GM13976 (cell line): Measurements from ENCODE around the gene IL1RAPL2.

Experiments
- DNase-seq: peaks from one replicate; pipeline ENCODE4 v3.0.0; 2012; ENCODE audit warnings: low spot score
- CTCF ChIP-seq: IDR thresholded peaks from 2 replicates; pipeline ENCODE4 v1.5.1; 2012; ENCODE audit warnings: borderline replicate concordance, mild to moderate bottlenecking; ENCODE audit not compliant: insufficient read depth; ENCODE audit errors: extremely low read depth, missing control alignments, control extremely low read depth
- in situ Hi-C: fragments of 300-500 bp; cut with MboI; formaldehyde crosslinking; loops from one replicate; pipeline ENCODE4 v1.12.0; 2022; ENCODE audit warnings: low sequenced_read_pairs, mixed read lengths, inconsistent platforms; ENCODE audit not compliant: unreplicated experiment

The IL1RAPL2 gene

DNA sequence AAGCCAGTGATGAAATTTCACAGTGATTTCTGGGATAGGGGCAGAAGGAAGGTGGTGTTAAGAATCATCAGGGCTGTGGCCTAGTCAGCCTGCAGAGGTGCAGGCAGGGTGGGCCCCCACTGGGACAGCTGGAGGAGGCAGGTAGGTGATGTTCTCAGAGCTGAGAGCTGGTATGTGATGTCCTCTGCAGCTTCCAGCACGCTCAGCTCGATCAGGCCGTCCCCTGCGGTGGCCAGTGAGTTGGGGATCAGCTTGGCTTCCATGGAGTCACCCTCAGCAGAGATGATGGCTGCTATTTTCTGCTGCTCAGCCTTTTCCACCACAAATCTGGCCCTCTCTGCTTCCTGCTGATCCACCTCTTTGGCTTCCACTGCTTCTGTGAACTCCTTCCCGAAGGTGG, 81.1 kb downstream of the IL1RAPL2 start:
- in situ Hi-C loops = no loop called here
- no peak for TF ChIP-seq CTCF
- DNase-seq = no peak

GRCh38 chrX:104659005-104659744, 93.2 kb downstream of the IL1RAPL2 start:
- no peak for DNase-seq
- no peak for TF ChIP-seq CTCF
- in situ Hi-C loops = no loop called here

DNA sequence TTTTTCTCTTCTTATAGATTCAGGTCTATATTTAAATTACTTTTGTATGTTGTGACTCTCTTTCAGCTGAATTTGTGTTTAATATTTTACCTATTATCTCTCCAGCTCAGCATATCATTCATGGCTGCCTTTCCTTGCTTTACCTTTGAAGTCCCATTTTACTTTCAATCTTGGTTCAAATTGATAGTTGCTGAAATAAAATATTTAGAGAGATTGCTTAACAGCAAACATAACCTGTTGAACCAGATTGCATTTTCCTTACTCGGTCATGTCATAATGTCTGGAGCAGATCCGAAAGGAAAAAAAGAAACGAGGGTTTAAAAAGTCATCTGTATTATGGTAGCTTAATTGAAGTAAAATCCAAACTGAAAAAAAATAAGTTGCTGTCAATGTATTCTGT, 94.1 kb downstream of the IL1RAPL2 start:
- in situ Hi-C loops = no loop called here
- TF ChIP-seq CTCF = no peak
- no peak for DNase-seq

DNA sequence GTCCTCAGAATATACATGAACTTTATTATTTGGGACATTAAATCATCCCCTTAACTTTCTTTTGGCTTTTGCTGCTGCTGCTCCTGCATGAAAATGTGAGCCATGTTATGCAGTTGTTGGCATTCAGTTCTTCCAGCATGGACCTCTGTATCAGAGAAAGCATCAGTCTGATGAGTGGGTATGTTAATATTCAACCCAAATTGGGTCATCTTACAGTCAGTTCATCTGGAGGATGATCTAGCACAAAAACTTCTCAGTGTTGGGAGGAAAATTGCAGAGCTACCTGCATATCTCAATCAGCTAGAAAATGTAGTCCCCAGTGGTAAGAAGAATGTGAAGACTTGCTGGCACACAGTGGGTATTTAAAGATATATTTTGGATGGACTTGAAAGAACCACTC, 96.7 kb downstream of the IL1RAPL2 start:
- TF ChIP-seq CTCF = no peak
- no peak for DNase-seq
- in situ Hi-C loops = no loop called here

GRCh38 chrX:104665691-104666090, 99.7 kb downstream of the IL1RAPL2 start:
- in situ Hi-C loops = no loop called here
- TF ChIP-seq CTCF = no peak
- no peak for DNase-seq

DNA sequence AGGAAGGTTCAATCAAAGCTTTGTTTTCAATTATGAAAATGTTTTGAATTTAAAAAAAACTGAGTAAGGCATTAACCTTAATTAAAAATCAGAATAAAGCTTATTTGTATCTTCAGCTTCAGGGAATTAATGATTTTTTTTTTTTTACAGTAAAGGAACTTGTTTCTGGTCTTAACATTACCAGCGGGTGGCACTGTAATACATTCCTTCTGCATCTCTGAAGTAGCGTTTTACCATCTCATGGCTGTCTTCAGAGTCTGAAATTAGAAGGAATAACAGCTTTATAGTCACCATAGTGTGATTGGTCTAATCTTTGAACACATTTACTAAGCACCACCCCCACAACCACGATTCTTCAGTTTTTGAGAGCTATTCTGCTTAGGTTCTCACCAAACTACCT, 102.6 kb downstream of the IL1RAPL2 start:
- in situ Hi-C loops = no loop called here
- no peak for TF ChIP-seq CTCF
- no peak for DNase-seq
